Sigmoid colon (tissue), 7 donors: Measurements from ENCODE around the gene LMO4. TPM values are rescaled to one million over a fixed set of nuclear protein-coding genes. Genes with fewer than 3 reads are reported as not detected.

ENCODE experiments used
- DNase-seq: peaks from one replicate; pipeline ENCODE4 v3.0.0-alpha.2; 2019
- H3K27ac ChIP-seq, 4 donors: fragments of 200-600 bp; sonication (generic); one replicate each; pipeline ENCODE4 v1.5.1; 2016 to 2019; ENCODE audit warnings: mild to moderate bottlenecking in 1 of 4
- H3K27me3 ChIP-seq, 3 donors: fragments of 200-600 bp; sonication (generic); one replicate each; pipeline ENCODE4 v1.5.1; 2019; ENCODE audit warnings: mild to moderate bottlenecking in 1 of 3
- H3K36me3 ChIP-seq, 4 donors: fragments of 200-600 bp; sonication (generic); one replicate each; pipeline ENCODE4 v1.5.1; 2016 to 2019
- H3K4me1 ChIP-seq, 4 donors: fragments of 200-600 bp; sonication (generic); one replicate each; pipeline ENCODE4 v1.5.1; 2017 to 2019
- H3K4me3 ChIP-seq, 4 donors: fragments of 200-600 bp; sonication (generic); one replicate each; pipeline ENCODE4 v1.5.1; 2017 to 2019; ENCODE audit warnings: mild to moderate bottlenecking in 2 of 4, moderate library complexity in 1 of 4
- H3K9me3 ChIP-seq, 4 donors: fragments of 200-600 bp in 3 of 4; sonication (generic) in 3 of 4; one replicate each; pipeline versions ENCODE4 v1.5.1 to v1.6.1; 2013 to 2019
- CTCF ChIP-seq, 4 experiments: fragments of 450-650 bp in 3 of 4; fragments of 200-600 bp in 1 of 4; IDR thresholded peaks; one replicate each; pipeline ENCODE4 v1.5.1; 2016 to 2019; ENCODE audit warnings: antibody characterized with exemption in 4 of 4, mild to moderate bottlenecking in 3 of 4, moderate library complexity in 2 of 4
- EP300 ChIP-seq, 4 donors: sonication (generic); formaldehyde crosslinking; IDR thresholded peaks; one replicate each; pipeline ENCODE4 v1.6.1; 2017; ENCODE audit warnings: antibody characterized with exemption in 4 of 4
- POLR2A ChIP-seq, 2 donors: fragments of 450-650 bp; IDR thresholded peaks; one replicate each; pipeline ENCODE4 v1.6.1; 2016; ENCODE audit warnings: antibody characterized with exemption in 2 of 2, mild to moderate bottlenecking in 2 of 2, moderate library complexity in 2 of 2
- POLR2AphosphoS5 ChIP-seq, 4 donors: sonication (generic); formaldehyde crosslinking; IDR thresholded peaks; one replicate each; pipeline ENCODE4 v1.6.1; 2017; ENCODE audit warnings: antibody characterized with exemption in 4 of 4
- WGBS, 2 donors: extraction: QIAGEN DNeasy Blood & Tissue Kit; methylation state at CpG; one replicate each; pipeline ENCODE4 v1.1.7; 2013; 5-methylcytosine and 5-hydroxymethylcytosine counted together
- intact Hi-C: fragments of 100-400 bp; cut with DNase I; formaldehyde crosslinking; loops from one replicate; pipeline ENCODE4 v1.15.1; 2023
- polyA plus RNA-seq, 3 donors: library from polyadenylated mRNA; stranded (reverse); fragments of 200-250 nt; gene quantifications; one replicate each; pipeline ENCODE4 v1.2.3, GENCODE V29; 2013
- total RNA-seq, 4 donors: library from RNA; depleted of rRNA; stranded (reverse); fragments of >200 nt; gene quantifications; one replicate each; pipeline ENCODE4 v1.1.0, GENCODE V29; 2016
- donor health status: healthy with polysubstance abuse.
- donor health status: Bipolar disorder and iron deficiency.
- donor health status: healthy.

LMO4 gene
- total and polyA plus RNA-seq, 7 donors = 24.5 to 68.3 (median 41.7) TPM

GRCh38 chr1:87362063-87362833, 33.6 kb downstream of the LMO4 start:
- no peak for DNase-seq
- no peaks in the 10 kb centered on the region for H3K36me3 ChIP-seq
- H3K27ac ChIP-seq = no peak overlapping the region
- H3K4me1 ChIP-seq = no peaks in the 10 kb centered on the region
- WGBS, 2 donors = 77 to 79% methylated on average over 5 of the region's 5 CpGs
- no peaks in the 10 kb centered on the region for H3K9me3 ChIP-seq
- no peak overlapping the region for H3K4me3 ChIP-seq
- no peaks in the 10 kb centered on the region for H3K27me3 ChIP-seq
- intact Hi-C loops = no loop called here
- TF ChIP-seq CTCF (IDR thresholded peaks at IDR 0.05) (no peak), EP300 (IDR thresholded peaks at IDR 0.05) (no peak), POLR2A (IDR thresholded peaks at IDR 0.05) (no peak), POLR2AphosphoS5 (IDR thresholded peaks at IDR 0.05) (no peak)

DNA sequence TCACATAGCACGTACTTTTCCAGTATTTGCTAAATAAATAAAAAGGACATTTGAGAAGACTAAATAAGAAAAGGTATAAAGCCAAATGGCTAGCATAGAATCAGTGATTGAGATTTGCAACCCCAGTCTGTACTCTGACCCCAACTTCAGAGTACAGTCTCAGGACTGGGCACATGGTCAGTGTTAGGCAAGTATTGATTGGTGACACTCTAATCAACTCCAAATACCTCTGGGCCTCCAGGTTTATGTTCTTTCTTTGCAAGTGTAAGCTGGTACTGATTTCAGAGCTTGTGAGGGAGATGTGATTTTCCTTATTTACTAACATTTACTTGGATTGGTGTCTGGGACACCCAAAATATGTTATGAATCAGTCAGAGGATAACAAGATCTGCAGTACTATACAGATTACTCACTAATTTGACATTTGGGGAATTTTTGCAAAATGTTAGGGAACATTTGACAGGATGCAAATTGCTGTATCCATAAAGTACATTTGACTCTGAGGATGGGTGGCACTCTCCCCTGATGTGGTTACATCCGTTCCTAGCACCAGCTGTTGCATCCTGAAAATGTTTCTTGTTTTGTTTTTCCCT, 34.2 kb downstream of the LMO4 start:
- Histone ChIP-seq H3K9me3 (no peaks in the 10 kb centered on the region), H3K4me1 (no peaks in the 10 kb centered on the region), H3K36me3 (no peaks in the 10 kb centered on the region), H3K27ac (no peak overlapping the region), H3K4me3 (no peak overlapping the region), H3K27me3 (no peaks in the 10 kb centered on the region)
- TF ChIP-seq EP300 (IDR thresholded peaks at IDR 0.05) (no peak), CTCF (IDR thresholded peaks at IDR 0.05) (no peak), POLR2AphosphoS5 (IDR thresholded peaks at IDR 0.05) (no peak), POLR2A (IDR thresholded peaks at IDR 0.05) (no peak)
- DNase-seq = no peak
- intact Hi-C loops = no loop called here
- WGBS, 2 donors = 85 to 90% methylated on average over 2 of the region's 2 CpGs

- Histone ChIP-seq H3K4me1 (peaks cover 0 to 14% (median 6%) of the 10 kb centered on the region in 4 donors), H3K4me3 (no peak overlapping the region), H3K36me3 (no peaks in the 10 kb centered on the region), H3K9me3 (no peaks in the 10 kb centered on the region), H3K27ac (no peak overlapping the region), H3K27me3 (no peaks in the 10 kb centered on the region)
- TF ChIP-seq POLR2AphosphoS5 (IDR thresholded peaks at IDR 0.05) (no peak), POLR2A (IDR thresholded peaks at IDR 0.05) (no peak), CTCF (IDR thresholded peaks at IDR 0.05) (no peak), EP300 (IDR thresholded peaks at IDR 0.05) (no peak)
- intact Hi-C loops = no loop called here
- DNase-seq = no peak
- WGBS, 2 donors = 66 to 83% methylated on average over 3 of the region's 3 CpGs
Measured at GRCh38 chr1:87367549-87367948, 38.9 kb downstream of the LMO4 start.

DNA sequence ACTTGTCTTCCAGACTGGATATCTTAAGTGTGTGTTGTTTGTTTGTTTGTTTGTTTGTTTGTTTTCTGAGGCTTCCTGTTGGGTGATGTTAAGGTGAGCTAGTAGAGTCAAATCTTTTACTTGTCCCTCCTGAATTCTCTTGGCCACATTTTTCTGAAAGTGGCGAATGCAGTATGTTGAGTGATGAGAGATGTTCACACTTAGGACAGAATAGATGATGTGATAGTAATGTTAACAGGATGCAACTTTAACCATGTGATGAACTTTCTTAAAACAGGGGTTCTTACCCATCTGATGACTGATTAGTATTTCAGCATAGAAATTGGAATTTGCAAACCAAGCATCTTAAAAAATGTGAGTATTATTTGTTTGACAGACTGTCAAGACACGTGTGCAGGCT, 40.2 kb downstream of the LMO4 start:
- H3K27me3 ChIP-seq = no peaks in the 10 kb centered on the region
- no peak overlapping the region for H3K4me3 ChIP-seq
- intact Hi-C loops = no loop called here
- no peak for DNase-seq
- 85 to 90% methylated on average over 2 of the region's 2 CpGs for WGBS, 2 donors
- H3K27ac ChIP-seq = no peak overlapping the region
- no peaks in the 10 kb centered on the region for H3K36me3 ChIP-seq
- no peaks in the 10 kb centered on the region for H3K9me3 ChIP-seq
- peaks cover 0 to 14% (median 6%) of the 10 kb centered on the region in 4 donors for H3K4me1 ChIP-seq
- TF ChIP-seq POLR2AphosphoS5 (IDR thresholded peaks at IDR 0.05) (no peak), EP300 (IDR thresholded peaks at IDR 0.05) (no peak), POLR2A (IDR thresholded peaks at IDR 0.05) (no peak), CTCF (IDR thresholded peaks at IDR 0.05) (no peak)
